ENCODE data around the gene GNLY.

DNA sequence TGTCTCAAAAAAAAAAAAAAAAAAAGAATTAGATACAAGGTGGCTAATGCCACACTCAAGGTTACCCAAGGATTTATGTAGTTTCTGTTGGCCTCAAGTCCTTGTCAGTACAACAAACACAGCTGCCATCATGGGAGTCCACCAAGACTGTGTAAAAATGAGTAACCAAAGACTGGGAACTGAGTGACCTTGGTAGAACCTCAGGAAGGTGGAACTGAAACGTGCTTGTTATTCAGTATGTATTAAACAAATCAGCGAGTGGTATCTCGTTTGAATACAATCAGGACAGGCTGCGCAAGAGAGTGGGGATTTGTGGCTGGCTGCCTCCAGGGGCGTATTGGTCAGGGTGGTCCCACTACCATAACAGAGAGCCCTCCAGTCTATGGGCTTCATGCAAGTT is 24.6 kb upstream of the GNLY start:
- TF ChIP-seq, protein P1, sequence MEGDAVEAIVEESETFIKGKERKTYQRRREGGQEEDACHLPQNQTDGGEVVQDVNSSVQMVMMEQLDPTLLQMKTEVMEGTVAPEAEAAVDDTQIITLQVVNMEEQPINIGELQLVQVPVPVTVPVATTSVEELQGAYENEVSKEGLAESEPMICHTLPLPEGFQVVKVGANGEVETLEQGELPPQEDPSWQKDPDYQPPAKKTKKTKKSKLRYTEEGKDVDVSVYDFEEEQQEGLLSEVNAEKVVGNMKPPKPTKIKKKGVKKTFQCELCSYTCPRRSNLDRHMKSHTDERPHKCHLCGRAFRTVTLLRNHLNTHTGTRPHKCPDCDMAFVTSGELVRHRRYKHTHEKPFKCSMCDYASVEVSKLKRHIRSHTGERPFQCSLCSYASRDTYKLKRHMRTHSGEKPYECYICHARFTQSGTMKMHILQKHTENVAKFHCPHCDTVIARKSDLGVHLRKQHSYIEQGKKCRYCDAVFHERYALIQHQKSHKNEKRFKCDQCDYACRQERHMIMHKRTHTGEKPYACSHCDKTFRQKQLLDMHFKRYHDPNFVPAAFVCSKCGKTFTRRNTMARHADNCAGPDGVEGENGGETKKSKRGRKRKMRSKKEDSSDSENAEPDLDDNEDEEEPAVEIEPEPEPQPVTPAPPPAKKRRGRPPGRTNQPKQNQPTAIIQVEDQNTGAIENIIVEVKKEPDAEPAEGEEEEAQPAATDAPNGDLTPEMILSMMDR (IDR thresholded peaks at IDR 0.05 in 8 of 11, conservative IDR thresholded peaks at IDR 0.05 in 3 of 11): no peak
- TF ChIP-seq POLR2A (IDR thresholded peaks at IDR 0.05): no peak

Data from spleen (tissue), 7 donors.